NCI-H774 (cell line): ENCODE results near the gene RMI1.
A peak's percentile ranks its signal among the peaks of the same experiment; 100 is the strongest.

Experiments
- DNase-seq: peaks from one replicate; lab custom pipeline; 2025; lab: John Stamatoyannopoulos, UW

The RMI1 gene

GRCh38 chr9:83969602-83970001 is 11.0 kb upstream of the RMI1 start:
- no peak for DNase-seq

- DNase-seq, result no peak
These were observed 9.1 kb upstream of the RMI1 start for GRCh38 chr9:83971485-83971884.

- no peak for DNase-seq
These were observed 8.3 kb upstream of the RMI1 start for GRCh38 chr9:83972286-83972685.

- no peak for DNase-seq
These were observed 5.3 kb upstream of the RMI1 start for GRCh38 chr9:83975300-83975699.

- no peak for DNase-seq
These were observed 4.2 kb upstream of the RMI1 start for GRCh38 chr9:83976372-83976771.

GRCh38 chr9:83977196-83977595 is 3.4 kb upstream of the RMI1 start:
- no peak for DNase-seq

- peak; percentile 68 for DNase-seq
These were observed 1.4 kb upstream of the RMI1 start for GRCh38 chr9:83978992-83979811.

GRCh38 chr9:83979812-83980394 is 702 bp upstream of the RMI1 start, which contains the start of gene HNRNPK:
HNRNPK (minus strand) TSS chr9:83980215; CDS start chr9:83978252, 1,963 bp downstream.
- DNase-seq, result peak; percentile 97

- no peak for DNase-seq
These were observed 694 bp downstream of the RMI1 start for GRCh38 chr9:83981126-83981871.

- DNase-seq, result no peak
These were observed 5.6 kb downstream of the RMI1 start for GRCh38 chr9:83986195-83986594.

GRCh38 chr9:83986765-83987401 is 6.3 kb downstream of the RMI1 start:
- no peak for DNase-seq

GRCh38 chr9:83987402-83987791 is 6.8 kb downstream of the RMI1 start:
- DNase-seq, result no peak

GRCh38 chr9:83988411-83988810 is 7.8 kb downstream of the RMI1 start:
- DNase-seq, result no peak

GRCh38 chr9:83991355-83991754 is 10.8 kb downstream of the RMI1 start:
- DNase-seq, result no peak

GRCh38 chr9:83992407-83992806 is 11.8 kb downstream of the RMI1 start:
- peak; percentile 71 for DNase-seq

GRCh38 chr9:83992901-83993300 is 12.3 kb downstream of the RMI1 start:
- no peak for DNase-seq

GRCh38 chr9:83996126-83996525 is 15.5 kb downstream of the RMI1 start:
- DNase-seq, result no peak

GRCh38 chr9:83999141-83999918 is 18.7 kb downstream of the RMI1 start:
- DNase-seq, result no peak

GRCh38 chr9:84000186-84000585 is 19.6 kb downstream of the RMI1 start:
- DNase-seq, result no peak

GRCh38 chr9:84001621-84002020 is 21.0 kb downstream of the RMI1 start:
- no peak for DNase-seq

- no peak for DNase-seq
These were observed 21.7 kb downstream of the RMI1 start for GRCh38 chr9:84002344-84002743.

- DNase-seq, result no peak
These were observed 22.6 kb downstream of the RMI1 start for GRCh38 chr9:84003246-84003645.
